ENCODE data around the gene UQCC2.

UQCC2 gene

DNA sequence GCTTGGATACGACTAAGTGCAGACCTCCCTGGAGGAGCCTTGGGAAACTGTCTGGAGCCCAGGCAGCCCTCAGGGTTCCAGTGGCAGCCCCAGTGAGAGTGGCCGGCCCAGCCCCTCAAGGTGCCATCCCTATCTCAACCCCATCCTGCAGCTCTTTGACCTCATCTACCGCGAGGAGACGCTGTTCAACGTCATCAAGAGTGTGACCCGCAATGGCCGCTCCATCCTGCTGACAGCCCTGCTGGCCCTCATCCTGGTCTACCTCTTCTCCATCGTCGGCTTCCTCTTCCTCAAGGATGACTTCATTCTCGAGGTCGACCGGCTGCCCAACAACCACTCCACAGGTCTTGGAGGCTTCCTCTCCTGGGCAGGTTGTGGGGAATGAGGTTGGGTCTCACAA lies 20.7 kb downstream of the UQCC2 start:
- no peak for DNase-seq (ENCODE audit: low spot score)

GRCh38 chr6:33689879-33690278 lies 21.6 kb downstream of the UQCC2 start:
- DNase-seq (ENCODE audit: low spot score): no peak

GRCh38 chr6:33689148-33689494 lies 22.4 kb downstream of the UQCC2 start:
- DNase-seq (ENCODE audit: low spot score): no peak

DNA sequence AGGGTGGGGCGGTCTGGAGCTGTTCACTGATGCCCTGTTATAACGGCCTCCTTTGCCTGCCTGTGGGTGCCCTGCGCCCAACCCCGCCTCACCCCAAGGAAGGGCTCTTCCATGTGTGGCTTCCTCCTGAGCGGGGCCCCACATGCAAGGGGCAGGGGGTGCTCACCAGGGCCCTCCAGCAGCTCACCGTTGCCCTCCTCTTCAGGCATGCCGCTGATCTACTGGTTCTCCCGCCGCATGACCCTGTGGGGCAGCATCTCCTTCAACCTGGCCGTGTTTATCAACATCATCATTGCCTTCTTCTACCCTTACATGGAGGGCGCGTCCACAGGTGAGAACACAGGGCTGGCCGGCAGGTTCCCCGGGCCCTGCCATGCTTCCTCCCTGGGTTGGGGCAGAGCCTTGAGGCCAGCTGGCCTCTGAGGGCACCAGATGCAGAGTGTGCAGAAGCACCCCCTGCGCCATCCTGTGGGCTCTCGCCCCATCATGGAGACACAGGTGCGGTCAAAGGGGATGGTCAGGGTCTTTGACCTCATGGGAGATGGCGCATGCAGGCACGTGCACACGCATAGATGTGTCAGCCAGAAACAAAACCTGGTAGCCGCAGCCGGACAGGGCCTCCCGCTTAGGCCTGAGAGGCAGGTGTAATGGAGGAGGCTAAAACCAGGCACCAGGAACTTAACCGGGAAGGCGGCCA lies 22.9 kb downstream of the UQCC2 start:
- no peak for DNase-seq (ENCODE audit: low spot score)

DNA sequence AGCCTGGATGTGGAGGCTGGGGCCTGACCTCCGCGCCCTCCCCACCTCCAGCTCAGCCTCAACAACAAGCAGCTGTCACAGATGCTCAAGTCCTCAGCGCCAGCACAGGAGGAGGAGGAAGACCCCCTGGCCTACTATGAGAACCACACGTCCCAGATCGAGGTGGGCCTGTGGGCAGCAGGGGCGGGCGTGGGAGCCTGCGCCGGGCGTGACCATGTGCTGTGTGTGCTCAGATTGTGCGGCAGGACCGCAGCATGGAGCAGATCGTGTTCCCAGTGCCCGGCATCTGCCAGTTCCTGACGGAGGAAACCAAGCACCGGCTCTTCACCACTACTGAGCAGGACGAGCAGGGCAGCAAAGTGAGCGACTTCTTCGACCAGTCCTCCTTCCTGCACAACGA lies 23.5 kb downstream of the UQCC2 start:
- no peak for DNase-seq (ENCODE audit: low spot score)

DNA sequence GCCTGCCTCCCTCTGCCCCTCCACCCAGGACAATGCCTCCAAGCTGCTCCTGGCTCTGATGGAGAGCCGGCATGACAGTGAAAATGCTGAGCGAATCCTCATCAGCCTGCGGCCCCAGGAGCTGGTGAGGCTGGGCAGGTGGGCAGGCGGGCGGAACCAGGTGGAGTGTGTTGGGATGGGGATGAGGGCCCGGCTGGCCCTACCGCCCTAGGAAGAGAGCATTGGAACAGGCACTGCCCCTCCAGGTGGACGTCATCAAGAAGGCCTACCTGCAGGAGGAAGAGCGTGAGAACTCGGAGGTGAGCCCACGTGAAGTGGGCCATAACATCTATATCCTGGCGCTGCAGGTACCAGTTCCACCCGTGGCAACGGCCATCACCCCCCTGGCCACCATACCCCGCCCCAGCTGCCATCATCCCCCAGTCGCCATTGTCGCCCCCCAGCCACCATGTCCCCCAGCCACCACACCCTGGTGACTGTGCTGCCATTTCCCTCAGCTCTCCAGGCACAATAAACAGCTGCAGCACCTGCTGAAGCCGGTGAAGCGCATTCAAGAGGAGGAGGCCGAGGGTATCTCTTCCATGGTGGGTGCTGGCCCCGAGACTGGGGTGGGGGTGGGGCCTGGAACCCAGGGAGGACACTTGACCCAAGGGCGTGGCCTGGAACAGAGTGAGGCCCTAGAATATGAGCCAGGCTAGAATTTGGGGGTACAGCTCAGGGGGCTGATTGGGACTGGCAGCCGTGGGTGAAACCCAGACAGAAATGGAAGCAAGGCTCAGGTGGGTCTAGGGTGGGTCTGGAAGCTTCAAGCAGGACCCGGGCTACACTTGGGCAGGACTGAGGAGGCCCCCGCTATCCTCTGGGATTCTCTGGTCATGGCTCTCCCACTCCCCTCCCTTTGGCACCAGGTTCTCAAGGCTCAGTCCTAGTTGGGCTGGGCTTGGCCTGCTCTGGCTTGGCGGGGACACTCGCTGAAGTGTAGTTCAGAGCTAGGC lies 24.2 kb downstream of the UQCC2 start:
- DNase-seq (ENCODE audit: low spot score): no peak

GRCh38 chr6:33686225-33686924 lies 25.1 kb downstream of the UQCC2 start:
- no peak for DNase-seq (ENCODE audit: low spot score)

GRCh38 chr6:33685411-33686224 lies 25.9 kb downstream of the UQCC2 start:
- no peak for DNase-seq (ENCODE audit: low spot score)

DNA sequence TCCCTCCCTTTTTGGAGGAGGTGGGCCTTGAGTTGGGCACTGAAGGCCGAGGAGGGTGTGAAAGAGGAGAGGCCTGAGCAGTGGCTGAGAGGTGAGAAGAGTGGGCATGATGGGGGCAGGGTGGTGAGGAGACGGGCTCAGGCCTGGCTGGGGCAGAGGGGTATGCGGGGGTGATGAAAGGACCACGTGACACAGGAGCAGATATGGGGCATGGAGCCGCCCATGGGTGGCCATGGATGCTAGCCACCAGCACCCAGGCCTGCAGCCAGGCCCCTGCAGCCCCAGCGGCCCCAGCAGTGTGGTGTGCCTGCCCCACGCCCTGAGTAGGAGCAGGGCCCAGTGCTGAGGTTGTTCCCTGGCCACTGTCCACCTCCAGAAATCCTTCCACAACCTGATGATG lies 26.5 kb downstream of the UQCC2 start:
- no peak for DNase-seq (ENCODE audit: low spot score)

GRCh38 chr6:33684428-33684896 lies 27.0 kb downstream of the UQCC2 start:
- DNase-seq (ENCODE audit: low spot score): no peak

GRCh38 chr6:33683576-33684427 lies 27.7 kb downstream of the UQCC2 start:
- DNase-seq (ENCODE audit: low spot score): no peak

GRCh38 chr6:33683051-33683571 lies 28.4 kb downstream of the UQCC2 start:
- no peak for DNase-seq (ENCODE audit: low spot score)

- DNase-seq (ENCODE audit: low spot score): no peak
These were observed 29.2 kb downstream of the UQCC2 start for GRCh38 chr6:33682341-33682740.

- no peak for DNase-seq (ENCODE audit: low spot score)
These were observed 31.7 kb downstream of the UQCC2 start for GRCh38 chr6:33679761-33680160.

DNA sequence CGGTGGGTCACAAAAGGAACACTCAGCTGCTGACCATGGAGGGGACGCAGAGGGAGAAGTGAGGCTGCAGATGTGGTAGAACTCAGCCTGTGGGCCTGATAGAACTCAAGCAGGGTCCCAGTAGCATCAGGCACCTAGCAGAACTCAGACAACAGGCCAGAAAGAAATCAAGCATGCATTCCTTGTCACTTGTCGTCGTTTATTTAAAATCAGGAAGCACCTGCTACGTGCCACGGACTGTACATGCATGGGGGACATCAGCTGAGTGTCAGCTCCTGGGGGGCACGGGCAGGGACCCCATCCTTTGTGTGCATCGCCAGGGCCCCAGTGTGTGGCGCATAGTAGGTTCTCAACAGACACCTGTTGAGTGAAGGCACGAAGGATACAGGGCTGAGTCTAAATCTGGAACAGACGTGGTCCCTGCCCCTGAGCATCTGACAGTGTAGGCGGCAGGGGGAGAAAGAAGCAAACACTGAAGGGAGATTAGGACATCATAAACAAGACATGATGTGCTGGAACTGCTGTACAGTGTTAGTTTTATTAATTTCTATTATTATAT lies 32.5 kb downstream of the UQCC2 start:
- DNase-seq (ENCODE audit: low spot score): no peak

GRCh38 chr6:33678233-33678931 lies 33.1 kb downstream of the UQCC2 start:
- DNase-seq (ENCODE audit: low spot score): no peak

DNA sequence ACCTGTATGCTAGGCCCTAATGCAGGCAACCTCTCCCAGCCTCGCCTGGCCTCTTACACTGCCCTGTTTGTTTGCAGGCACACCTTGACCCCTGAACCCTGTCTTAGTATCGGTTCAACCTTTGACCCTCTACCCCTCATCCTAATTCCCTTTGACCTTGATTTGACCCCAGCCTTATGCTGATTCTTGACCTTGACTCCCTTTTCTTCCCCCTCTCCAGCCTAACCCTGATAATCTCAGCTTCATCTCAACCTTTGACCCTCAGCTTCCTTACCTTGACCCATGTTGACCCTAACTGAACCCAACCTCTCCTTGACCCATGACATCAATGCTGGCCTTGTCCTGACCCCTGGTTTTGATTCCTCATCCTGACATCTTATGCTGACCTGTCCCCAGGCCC lies 33.8 kb downstream of the UQCC2 start:
- DNase-seq (ENCODE audit: low spot score): no peak

DNA sequence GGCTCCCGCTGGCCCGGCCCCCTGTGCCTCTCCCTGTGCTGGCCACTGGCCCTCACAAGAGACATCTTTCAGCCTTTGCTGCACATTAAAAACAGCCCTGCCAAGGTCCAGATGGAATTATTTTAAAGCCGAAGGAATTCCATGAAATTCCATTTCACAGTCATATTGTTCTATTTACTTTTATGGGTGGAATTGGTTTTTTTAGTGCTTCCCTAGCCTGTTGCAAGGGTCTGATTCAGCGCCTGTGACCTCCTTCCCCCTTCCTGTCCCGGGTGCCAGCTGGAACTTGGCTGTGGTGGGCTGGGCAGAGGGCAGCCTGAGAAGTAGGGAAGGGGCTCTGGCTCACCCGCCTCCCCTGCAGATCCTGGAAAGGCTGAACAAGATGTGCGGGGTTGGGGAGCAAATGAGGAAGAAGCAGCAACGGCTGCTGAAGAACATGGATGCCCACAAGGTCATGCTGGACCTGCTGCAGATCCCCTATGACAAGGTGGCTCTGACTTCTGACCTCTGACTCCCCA lies 34.3 kb downstream of the UQCC2 start:
- DNase-seq (ENCODE audit: low spot score): no peak

DNA sequence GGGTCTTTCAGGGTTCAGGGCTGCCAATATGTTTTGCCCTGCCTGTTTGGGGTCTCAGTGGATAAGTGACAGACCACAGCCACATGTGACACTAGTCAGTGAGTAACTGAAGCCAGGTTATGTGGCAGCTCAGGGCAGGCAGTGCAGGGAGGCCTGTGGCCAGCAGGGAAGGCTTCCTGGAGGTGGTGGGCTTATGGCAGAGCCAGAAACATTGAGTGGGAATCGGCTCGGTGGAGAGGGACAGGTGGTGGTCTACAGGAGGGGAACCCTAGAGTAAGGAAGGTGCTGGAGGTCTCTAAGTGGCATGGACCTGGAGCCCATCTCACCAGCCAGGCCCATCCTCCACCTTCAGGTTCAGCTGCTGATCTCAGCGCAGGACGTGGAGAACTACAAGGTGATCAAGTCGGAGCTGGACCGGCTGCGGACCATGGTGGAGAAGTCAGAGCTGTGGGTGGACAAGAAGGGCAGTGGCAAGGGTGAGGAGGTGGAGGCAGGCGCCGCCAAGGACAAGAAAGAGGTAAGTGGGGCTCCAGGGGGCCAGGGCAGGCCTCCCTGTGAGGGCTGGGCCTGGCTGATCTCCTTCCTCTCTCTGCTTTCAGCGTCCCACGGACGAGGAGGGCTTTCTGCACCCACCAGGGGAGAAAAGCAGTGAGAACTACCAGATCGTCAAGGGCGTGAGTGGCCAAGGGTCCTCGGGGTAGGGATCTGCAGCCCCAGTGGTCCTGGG lies 34.9 kb downstream of the UQCC2 start:
- DNase-seq (ENCODE audit: low spot score): no peak
